Measurements from ENCODE around the gene LCN2.
"Not testable (repeated sequence)": the region's sequence is repeated elsewhere in the genome, so short reads cannot be mapped to it uniquely, and the experiment has no call there.

GRCh38 chr9:128135561-128135960, 13.7 kb upstream of the LCN2 start:
- not testable (repeated sequence) for TF ChIP-seq CTCF, POLR2A (IDR thresholded peaks at IDR 0.05)
